ENCODE results near the gene NFX1. TPM values are rescaled to one million over a fixed set of nuclear protein-coding genes. Genes with fewer than 3 reads are reported as not detected.

Gene NFX1
- total and polyA plus RNA-seq, 2 donors (not counting 1 experiment from before 2014, with no cell fraction given) = 30.2 to 39.5 TPM

DNA sequence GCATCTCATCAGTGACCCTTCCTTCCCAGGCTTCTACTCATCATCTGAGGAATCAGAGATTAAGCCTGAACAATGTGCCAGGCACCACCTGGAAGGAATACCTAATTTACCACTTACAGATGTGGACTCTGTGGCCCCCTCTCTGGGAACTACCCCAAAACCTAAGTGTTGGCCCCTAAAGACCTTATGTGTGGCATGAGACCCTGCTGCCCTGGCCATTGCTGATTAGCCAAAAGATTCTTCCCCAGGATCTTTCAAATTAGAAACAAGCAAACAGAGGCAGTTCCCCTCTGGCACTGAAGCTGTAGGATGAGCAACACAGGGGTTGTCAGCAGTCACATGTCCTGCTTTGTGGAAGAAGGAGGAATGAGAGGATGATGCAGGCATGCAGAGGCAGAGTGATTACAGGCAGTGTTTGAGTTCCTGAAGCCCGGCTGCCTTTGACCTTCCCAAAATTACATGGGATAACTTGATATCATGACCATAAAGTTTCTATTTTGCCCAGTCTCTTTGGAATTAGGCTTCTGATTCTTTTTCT is 39.8 kb upstream of the NFX1 start:
- H3K4me1 ChIP-seq (ENCODE audit: control insufficient read depth, extremely low read depth, insufficient read depth, low read length) = no peaks in the 10 kb centered on the region
- H2AFZ ChIP-seq (ENCODE audit: low read length) = no peak overlapping the region
- no peak overlapping the region for H3K27ac ChIP-seq (ENCODE audit: insufficient read depth, low read length)
- no peak overlapping the region for H3K9ac ChIP-seq (ENCODE audit: insufficient read depth, low read length)
- H4K20me1 ChIP-seq (ENCODE audit: control insufficient read depth, extremely low read depth, insufficient read depth, low read length) = no peaks in the 10 kb centered on the region
- TF ChIP-seq EZH2 (IDR thresholded peaks at IDR 0.05; ENCODE audit: low read length, missing control alignments) = no peak
- TF ChIP-seq CTCF (conservative IDR thresholded peaks at IDR 0.05 in 1 of 2, IDR thresholded peaks at IDR 0.05 in 1 of 2; ENCODE audit: low read depth in 1 of 2, low read length in 2 of 2) = no peak
- peak in 1 of 2 donors; percentile 58 for DNase-seq (ENCODE audit: low read depth in 2 of 2)
- H3K9me3 ChIP-seq (ENCODE audit: control insufficient read depth, insufficient read depth, low read depth, low read length) = no peaks in the 10 kb centered on the region
- H3K4me3 ChIP-seq (replicated peaks in 1 of 4; ENCODE audit: control extremely low read depth in 1 of 4, insufficient read depth in 1 of 4, low read depth in 3 of 4, low read length in 4 of 4) = no peak overlapping the region
- H3K79me2 ChIP-seq (ENCODE audit: control insufficient read depth, insufficient read depth, low read length) = no peaks in the 10 kb centered on the region
- no peak overlapping the region for H3K4me2 ChIP-seq (ENCODE audit: extremely low read depth, insufficient read depth, low read length)
- no peaks in the 10 kb centered on the region for H3K27me3 ChIP-seq (ENCODE audit: control insufficient read depth, insufficient read depth, low read length)
- H3K36me3 ChIP-seq (ENCODE audit: control insufficient read depth, insufficient read depth, low read length) = peaks cover 13% of the 10 kb centered on the region

DNA sequence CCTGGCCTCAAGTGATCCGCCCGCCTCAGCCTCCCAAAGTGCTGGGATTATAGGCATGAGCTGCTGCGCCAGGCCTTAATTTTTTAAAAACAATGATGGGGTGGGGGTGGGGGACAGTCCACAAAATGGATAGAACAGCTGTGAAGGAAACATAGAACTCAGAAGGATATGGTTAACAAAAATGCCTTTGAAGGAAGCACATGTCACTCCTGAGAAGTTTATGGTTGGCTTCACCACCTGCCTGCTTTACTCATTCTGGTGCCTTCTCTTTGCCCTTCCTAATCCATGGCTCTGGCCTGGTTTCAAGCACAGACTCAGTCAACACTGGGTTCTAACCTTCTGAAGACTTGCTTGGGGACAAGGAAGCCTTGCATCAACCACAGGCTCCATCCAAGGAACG is 36.1 kb upstream of the NFX1 start:
- no peaks in the 10 kb centered on the region for H3K79me2 ChIP-seq (ENCODE audit: control insufficient read depth, insufficient read depth, low read length)
- no peak overlapping the region for H3K9ac ChIP-seq (ENCODE audit: insufficient read depth, low read length)
- no peaks in the 10 kb centered on the region for H4K20me1 ChIP-seq (ENCODE audit: control insufficient read depth, extremely low read depth, insufficient read depth, low read length)
- no peak overlapping the region for H3K4me3 ChIP-seq (replicated peaks in 1 of 4; ENCODE audit: control extremely low read depth in 1 of 4, insufficient read depth in 1 of 4, low read depth in 3 of 4, low read length in 4 of 4)
- H3K4me1 ChIP-seq (ENCODE audit: control insufficient read depth, extremely low read depth, insufficient read depth, low read length) = no peaks in the 10 kb centered on the region
- no peak for TF ChIP-seq CTCF (conservative IDR thresholded peaks at IDR 0.05 in 1 of 2, IDR thresholded peaks at IDR 0.05 in 1 of 2; ENCODE audit: low read depth in 1 of 2, low read length in 2 of 2)
- no peak for TF ChIP-seq EZH2 (IDR thresholded peaks at IDR 0.05; ENCODE audit: low read length, missing control alignments)
- no peaks in the 10 kb centered on the region for H3K9me3 ChIP-seq (ENCODE audit: control insufficient read depth, insufficient read depth, low read depth, low read length)
- peaks cover 20% of the 10 kb centered on the region for H3K36me3 ChIP-seq (ENCODE audit: control insufficient read depth, insufficient read depth, low read length)
- no peak overlapping the region for H3K27ac ChIP-seq (ENCODE audit: insufficient read depth, low read length)
- H2AFZ ChIP-seq (ENCODE audit: low read length) = no peak overlapping the region
- no peaks in the 10 kb centered on the region for H3K27me3 ChIP-seq (ENCODE audit: control insufficient read depth, insufficient read depth, low read length)
- H3K4me2 ChIP-seq (ENCODE audit: extremely low read depth, insufficient read depth, low read length) = no peak overlapping the region
- DNase-seq (ENCODE audit: low read depth in 2 of 2) = no peak

- H3K27ac ChIP-seq (ENCODE audit: insufficient read depth, low read length) = no peak overlapping the region
- TF ChIP-seq EZH2 (IDR thresholded peaks at IDR 0.05; ENCODE audit: low read length, missing control alignments) (no peak), CTCF (conservative IDR thresholded peaks at IDR 0.05 in 1 of 2, IDR thresholded peaks at IDR 0.05 in 1 of 2; ENCODE audit: low read depth in 1 of 2, low read length in 2 of 2) (no peak)
- H3K4me2 ChIP-seq (ENCODE audit: extremely low read depth, insufficient read depth, low read length) = no peak overlapping the region
- H3K79me2 ChIP-seq (ENCODE audit: control insufficient read depth, insufficient read depth, low read length) = no peaks in the 10 kb centered on the region
- H2AFZ ChIP-seq (ENCODE audit: low read length) = no peak overlapping the region
- H3K4me1 ChIP-seq (ENCODE audit: control insufficient read depth, extremely low read depth, insufficient read depth, low read length) = no peaks in the 10 kb centered on the region
- H3K9me3 ChIP-seq (ENCODE audit: control insufficient read depth, insufficient read depth, low read depth, low read length) = no peaks in the 10 kb centered on the region
- no peak overlapping the region for H3K4me3 ChIP-seq (replicated peaks in 1 of 4; ENCODE audit: control extremely low read depth in 1 of 4, insufficient read depth in 1 of 4, low read depth in 3 of 4, low read length in 4 of 4)
- H3K9ac ChIP-seq (ENCODE audit: insufficient read depth, low read length) = no peak overlapping the region
- DNase-seq (ENCODE audit: low read depth in 2 of 2) = no peak
- H3K27me3 ChIP-seq (ENCODE audit: control insufficient read depth, insufficient read depth, low read length) = no peaks in the 10 kb centered on the region
- H4K20me1 ChIP-seq (ENCODE audit: control insufficient read depth, extremely low read depth, insufficient read depth, low read length) = no peaks in the 10 kb centered on the region
- peaks cover 20% of the 10 kb centered on the region for H3K36me3 ChIP-seq (ENCODE audit: control insufficient read depth, insufficient read depth, low read length)
These were observed 35.3 kb upstream of the NFX1 start for GRCh38 chr9:33255014-33255413.

All from fibroblast of lung (primary cell).